HepG2 (cell line): ENCODE measurements around the gene PSEN2. TPM values are rescaled to one million over a fixed set of nuclear protein-coding genes. Genes with fewer than 3 reads are reported as not detected.
A peak's percentile ranks its signal among the peaks of the same experiment; 100 is the strongest.

Source experiments
- BRCA1 ChIP-seq: sonication (generic); formaldehyde crosslinking; IDR thresholded peaks from 2 replicates; pipeline ENCODE4 v1.4.0; 2020; ENCODE audit warnings: missing genetic modification reagents
- DDIT3 ChIP-seq: sonication (generic); formaldehyde crosslinking; IDR thresholded peaks from 2 replicates; pipeline ENCODE4 v1.4.0; 2020; ENCODE audit warnings: mild to moderate bottlenecking, missing genetic modification reagents
- HMGXB3 ChIP-seq: sonication (generic); formaldehyde crosslinking; IDR thresholded peaks from 2 replicates; pipeline ENCODE4 v1.4.0; 2020; ENCODE audit warnings: missing genetic modification reagents, borderline replicate concordance
- HOXA5 ChIP-seq: sonication (generic); formaldehyde crosslinking; IDR thresholded peaks from 2 replicates; pipeline ENCODE4 v1.4.0; 2020; ENCODE audit warnings: missing genetic modification reagents
- IRF2 ChIP-seq: IDR thresholded peaks from 2 replicates; pipeline ENCODE4 v1.6.1; 2018; ENCODE audit warnings: missing genetic modification reagents, missing compliant biosample characterization
- ISL2 ChIP-seq: sonication (generic); formaldehyde crosslinking; IDR thresholded peaks from 2 replicates; pipeline ENCODE4 v1.5.0; 2020; ENCODE audit warnings: missing genetic modification reagents
- MAX ChIP-seq: IDR thresholded peaks from 2 replicates; pipeline ENCODE4 v1.6.1; 2012; ENCODE audit warnings: inconsistent platforms
- MXD3 ChIP-seq: IDR thresholded peaks from 2 replicates; pipeline ENCODE4 v1.6.1; 2016; ENCODE audit warnings: mild to moderate bottlenecking, missing biosample characterization, missing genetic modification reagents
- SKI ChIP-seq: fragments of 450-650 bp; IDR thresholded peaks from one replicate; pipeline ENCODE4 v1.6.1; 2018; ENCODE audit warnings: mild to moderate bottlenecking; ENCODE audit not compliant: partially characterized antibody
- SMAD1 ChIP-seq: sonication (generic); formaldehyde crosslinking; IDR thresholded peaks from 2 replicates; pipeline ENCODE4 v1.4.0; 2020; ENCODE audit warnings: missing genetic modification reagents, low read depth, mild to moderate bottlenecking, borderline replicate concordance
- ZFP62 ChIP-seq: sonication (generic); formaldehyde crosslinking; IDR thresholded peaks from 2 replicates; pipeline ENCODE4 v1.4.0; 2020; ENCODE audit warnings: missing genetic modification reagents
- ZNF280B ChIP-seq: sonication (generic); formaldehyde crosslinking; IDR thresholded peaks from 2 replicates; pipeline ENCODE4 v1.5.0; 2020; ENCODE audit warnings: missing genetic modification reagents, mild to moderate bottlenecking, borderline replicate concordance
- ZNF407 ChIP-seq: sonication (generic); formaldehyde crosslinking; IDR thresholded peaks from one replicate; pipeline ENCODE4 v1.5.1; 2020; ENCODE audit warnings: mild to moderate bottlenecking, missing genetic modification reagents; ENCODE audit errors: not compliant biosample characterization
- polyA plus RNA-seq, 8 experiments: library from polyadenylated mRNA; depleted of rRNA in 3 of 8; stranded (reverse) in 7 of 8; unstranded in 1 of 8; fragments of >200 nt; fragmentation: Illumina TruSeq in 4 of 8; extraction: Trizol in 4 of 8; gene quantifications; 2 replicates each; pipeline versions ENCODE4 v1.2.1 to v1.2.3, GENCODE V29; 2011 to 2016; ENCODE audit warnings: low read depth in 4 of 8, missing spikeins in 1 of 8, mixed read lengths in 1 of 8; ENCODE audit not compliant: insufficient read depth in 1 of 8
- total RNA-seq, 5 experiments: library from RNA; depleted of rRNA; stranded (reverse); fragments of >200 nt; fragmentation: Illumina TruSeq; extraction: Trizol; gene quantifications; 2 replicates each; pipeline ENCODE4 v1.2.3, GENCODE V29; 2016; ENCODE audit warnings: low read depth in 1 of 5

Gene PSEN2
- total and polyA plus RNA-seq, 2 of the 13 experiments (the other 11 are each of a cell fraction or from before 2014, with no cell fraction given): 5.9 to 13.1 TPM

- TF ChIP-seq HMGXB3 (no peak), SMAD1 (CRISPR knock-in tag) (no peak), SKI (no peak), ZNF407 (peak; percentile 83), HOXA5 (CRISPR knock-in tag) (peak; percentile 86; the same call in 1 of the 2 replicates), ISL2 (CRISPR knock-in tag) (0 out of 2 replicates have a peak, but pooled peaks have one; percentile 41), MXD3 (CRISPR knock-in tag) (no peak; the same call in 1 of the 2 replicates), BRCA1 (CRISPR knock-in tag) (no peak; the same call in 1 of the 2 replicates), IRF2 (CRISPR knock-in tag) (no peak; the same call in none of the 2 replicates), ZFP62 (CRISPR knock-in tag) (no peak), MAX (peak; percentile 94), DDIT3 (CRISPR knock-in tag) (no peak), ZNF280B (0 out of 2 replicates have a peak, but pooled peaks have one; percentile 12)
Measured at GRCh38 chr1:226940029-226940805, 69.8 kb downstream of the PSEN2 start, which contains the start of gene COQ8A (continued).
